ENCODE results near the gene PPP1R7. TPM values are rescaled to one million over a fixed set of nuclear protein-coding genes. Genes with fewer than 3 reads are reported as not detected.

The PPP1R7 gene
- total RNA-seq, 1 experiment from 2014 or later, result 87.6 TPM

DNA sequence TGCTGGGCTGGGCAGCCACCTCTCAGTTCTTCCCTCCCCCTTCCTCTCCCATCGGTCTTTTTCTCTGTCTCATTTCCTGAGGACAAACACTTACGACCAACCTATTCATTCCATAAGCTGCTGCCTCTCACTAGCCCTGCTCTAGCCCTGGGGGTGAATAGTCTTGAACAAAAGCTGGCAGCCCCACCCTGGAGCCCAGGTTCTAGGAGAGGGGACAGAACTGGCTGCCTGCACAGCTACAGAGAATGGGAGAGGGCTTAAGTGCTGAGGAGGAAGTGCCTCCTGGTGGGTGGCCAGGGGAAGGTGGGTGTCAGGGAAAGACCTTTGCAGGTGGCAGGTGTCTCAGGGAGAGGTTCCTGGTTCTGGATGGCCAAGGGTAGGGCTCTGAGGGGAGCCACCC, 61.0 kb downstream of the PPP1R7 start:
- peak; percentile 28 for DNase-seq (ENCODE audit: low read depth)

DNA sequence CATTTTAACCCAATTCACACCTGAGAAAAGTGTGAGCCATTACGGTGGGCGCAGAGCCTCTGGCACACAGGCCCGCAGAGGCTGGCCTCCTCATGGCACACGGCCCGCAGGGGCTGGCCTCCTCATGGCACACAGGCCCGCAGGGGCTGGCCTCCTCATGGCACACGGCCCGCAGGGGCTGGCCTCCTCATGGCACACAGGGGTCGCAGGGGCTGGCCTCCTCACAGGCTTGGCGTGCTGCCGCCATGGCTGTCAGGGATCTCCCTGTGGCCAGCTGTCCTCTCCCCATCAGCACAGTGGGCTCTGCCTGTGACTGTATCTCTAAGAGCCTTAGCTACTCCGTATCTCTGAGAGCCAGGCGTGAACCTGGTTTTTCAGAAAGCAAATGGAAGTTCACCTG, 62.8 kb downstream of the PPP1R7 start:
- no peak for DNase-seq (ENCODE audit: low read depth)

DNA sequence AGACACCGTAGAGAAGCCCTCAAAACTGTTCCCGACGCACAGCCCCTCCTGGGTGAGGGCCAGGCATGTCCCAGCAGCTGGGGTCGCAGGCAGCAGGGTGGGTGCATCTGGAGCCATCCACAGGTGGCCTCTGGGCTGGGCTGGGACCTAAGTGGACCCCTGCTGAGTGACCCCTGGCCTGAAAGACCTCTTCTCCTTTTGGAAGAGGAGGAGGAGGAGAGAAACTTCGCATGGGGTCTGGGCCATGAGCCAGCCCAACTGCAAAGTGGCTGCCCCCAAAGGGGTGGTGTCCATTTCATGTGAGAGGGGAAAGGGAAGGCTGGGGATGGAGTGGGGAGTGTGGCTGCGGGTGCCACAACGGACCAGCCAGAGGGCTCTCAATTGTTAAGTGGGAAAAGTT, 63.3 kb downstream of the PPP1R7 start:
- no peak for DNase-seq (ENCODE audit: low read depth)

DNA sequence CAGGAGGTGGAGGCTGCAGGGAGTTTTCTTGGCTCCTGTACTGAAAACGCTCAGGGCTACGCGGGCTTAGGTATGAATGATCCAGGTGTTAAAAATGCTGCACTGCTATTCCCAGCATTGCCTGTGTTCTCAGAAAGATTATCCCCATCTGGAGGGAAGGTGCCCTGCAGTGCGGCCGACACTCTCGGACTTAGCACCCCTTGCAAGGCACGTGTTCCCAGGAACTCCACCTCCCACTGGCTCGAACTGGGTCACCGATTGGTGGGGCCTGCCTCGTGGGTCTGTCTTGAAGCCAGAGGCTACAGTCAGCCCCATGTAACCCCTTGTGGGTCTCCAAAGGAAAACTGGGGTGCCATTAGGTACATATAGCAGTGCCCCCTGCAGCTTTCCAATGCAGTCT, 63.9 kb downstream of the PPP1R7 start:
- no peak for DNase-seq (ENCODE audit: low read depth)

DNA sequence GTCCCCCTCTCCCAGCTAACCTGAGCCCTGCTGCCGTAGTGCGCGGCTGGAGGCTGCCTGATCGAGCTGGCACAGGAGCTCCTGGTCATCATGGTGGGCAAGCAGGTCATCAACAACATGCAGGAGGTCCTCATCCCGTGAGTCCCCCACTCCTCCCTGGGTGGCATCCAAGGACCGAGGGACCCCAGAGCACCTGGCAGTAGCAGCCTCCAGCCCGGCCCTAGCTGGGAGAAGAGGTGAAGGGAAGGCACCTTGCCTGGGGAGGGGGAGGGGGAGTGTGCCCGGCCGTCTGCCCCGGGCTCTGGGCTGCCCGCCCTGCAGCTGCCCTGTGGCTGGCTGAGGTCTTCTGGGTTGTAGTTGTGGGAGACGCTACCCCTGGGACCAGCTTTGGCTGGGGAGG, 64.5 kb downstream of the PPP1R7 start:
- DNase-seq (ENCODE audit: low read depth), result no peak

DNA sequence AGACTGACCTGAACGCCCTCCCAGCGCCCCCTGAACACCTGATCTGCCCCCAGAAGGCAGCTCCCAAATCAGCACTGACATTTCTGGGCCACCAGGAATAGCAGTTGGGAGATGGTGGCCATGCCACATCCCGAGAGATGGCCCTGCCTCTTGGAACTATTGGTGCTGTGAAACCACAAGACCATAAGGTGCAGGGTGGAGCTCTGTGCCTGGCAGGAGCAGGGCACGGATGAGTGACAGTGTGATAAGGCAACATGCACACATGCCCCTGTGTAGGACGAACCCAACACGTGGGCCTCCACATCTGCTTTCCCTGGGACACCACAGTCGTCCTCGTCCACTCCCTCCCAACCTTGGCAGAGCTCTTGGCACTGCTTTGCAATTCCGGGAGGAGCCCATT, 65.2 kb downstream of the PPP1R7 start:
- no peak for DNase-seq (ENCODE audit: low read depth)

DNA sequence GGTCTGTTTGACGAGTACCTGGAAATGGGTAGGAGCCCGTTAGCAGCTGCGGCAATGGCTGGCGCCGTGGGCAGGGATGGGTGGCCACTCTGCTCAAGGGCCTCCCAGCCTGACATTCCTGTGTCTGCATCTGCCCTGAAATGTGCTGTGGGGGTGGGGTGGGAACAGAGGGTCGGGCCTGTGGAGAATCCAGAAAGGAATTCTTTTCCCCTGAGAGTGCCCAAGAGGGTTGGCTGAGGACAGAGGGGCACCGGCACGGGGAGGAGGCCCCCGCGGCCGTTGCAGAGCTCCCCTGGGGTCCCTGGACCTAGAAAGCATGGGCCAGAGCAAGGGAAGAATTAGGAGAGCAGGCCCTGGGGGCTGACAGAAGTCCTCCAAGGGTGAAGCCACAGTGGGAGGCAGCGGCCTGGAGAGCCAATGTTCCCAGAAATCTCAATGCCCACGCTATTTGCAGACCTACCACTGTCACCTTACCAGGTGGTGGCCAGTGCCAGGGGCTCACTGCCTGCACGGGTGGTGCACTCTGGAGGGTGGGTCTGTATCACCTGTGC, 66.0 kb downstream of the PPP1R7 start:
- no peak for DNase-seq (ENCODE audit: low read depth)

DNA sequence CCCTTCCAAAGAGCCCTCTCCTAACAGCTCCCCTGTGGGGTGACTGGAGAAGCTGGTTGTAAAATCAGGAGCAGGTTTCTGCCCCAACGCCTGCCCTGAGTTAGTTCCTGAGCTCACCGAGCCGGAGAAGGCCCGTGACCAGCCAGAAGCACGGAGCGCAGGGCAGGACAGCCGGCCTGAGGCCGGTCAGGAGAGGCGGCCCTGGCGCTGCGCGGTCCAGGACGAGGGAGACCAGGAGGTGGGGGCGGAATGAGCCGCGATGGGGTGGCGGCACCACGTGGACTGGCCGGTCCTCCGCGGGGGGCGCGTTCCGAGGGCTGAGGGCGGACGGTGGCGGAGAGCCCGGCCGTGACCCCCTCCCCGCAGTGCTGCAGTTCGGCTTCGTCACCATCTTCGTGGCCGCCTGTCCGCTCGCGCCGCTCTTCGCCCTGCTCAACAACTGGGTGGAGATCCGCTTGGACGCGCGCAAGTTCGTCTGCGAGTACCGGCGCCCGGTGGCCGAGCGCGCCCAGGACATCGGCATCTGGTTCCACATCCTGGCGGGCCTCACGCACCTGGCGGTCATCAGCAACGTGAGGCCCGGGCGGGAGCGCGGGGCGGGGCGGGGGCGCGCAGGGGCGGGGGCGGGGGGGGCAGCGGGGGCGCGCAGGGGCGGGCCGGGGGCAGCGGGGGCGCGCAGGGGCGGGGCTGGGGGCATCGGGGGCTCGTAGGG, 67.2 kb downstream of the PPP1R7 start:
- DNase-seq (ENCODE audit: low read depth), result peak; percentile 38

DNA sequence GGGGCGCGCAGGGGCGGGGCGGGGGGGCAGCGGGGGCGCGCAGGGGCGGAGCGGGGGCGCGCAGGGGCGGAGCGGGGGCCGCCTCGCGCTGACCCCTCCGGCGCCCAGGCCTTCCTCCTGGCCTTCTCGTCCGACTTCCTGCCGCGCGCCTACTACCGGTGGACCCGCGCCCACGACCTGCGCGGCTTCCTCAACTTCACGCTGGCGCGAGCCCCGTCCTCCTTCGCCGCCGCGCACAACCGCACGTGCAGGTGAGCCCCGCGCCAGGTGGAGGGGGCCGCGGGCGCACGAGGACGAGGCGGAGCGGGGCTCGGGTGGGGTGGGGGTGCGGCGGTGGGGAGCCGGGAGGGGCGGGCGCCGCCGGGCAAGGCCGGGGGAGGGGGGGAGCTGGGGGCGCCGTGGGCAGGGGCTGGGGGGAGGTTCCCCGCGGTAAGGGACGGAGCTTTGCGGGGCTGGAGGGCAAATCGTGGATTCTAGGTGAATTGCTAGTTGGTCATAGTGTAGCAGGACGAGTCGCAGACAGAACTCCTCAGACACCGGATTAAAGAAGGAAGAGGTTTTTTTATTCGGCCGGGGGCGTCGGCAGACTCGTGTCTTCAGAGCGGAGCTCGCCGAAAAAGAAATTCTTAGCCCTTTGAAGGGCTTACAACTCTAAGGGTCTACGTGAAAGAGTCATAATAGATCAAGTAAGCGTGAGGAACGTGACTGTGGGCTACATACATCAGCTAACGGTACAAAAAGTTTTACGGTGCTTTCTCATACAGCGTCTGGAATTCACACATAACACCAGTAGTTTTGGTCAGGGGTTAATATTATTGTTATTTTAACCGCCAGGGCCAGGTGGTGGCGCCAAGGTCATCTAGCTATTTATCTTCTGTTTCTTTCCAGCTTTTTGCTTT, 68.1 kb downstream of the PPP1R7 start:
- peak; percentile 32 for DNase-seq (ENCODE audit: low read depth)

DNA sequence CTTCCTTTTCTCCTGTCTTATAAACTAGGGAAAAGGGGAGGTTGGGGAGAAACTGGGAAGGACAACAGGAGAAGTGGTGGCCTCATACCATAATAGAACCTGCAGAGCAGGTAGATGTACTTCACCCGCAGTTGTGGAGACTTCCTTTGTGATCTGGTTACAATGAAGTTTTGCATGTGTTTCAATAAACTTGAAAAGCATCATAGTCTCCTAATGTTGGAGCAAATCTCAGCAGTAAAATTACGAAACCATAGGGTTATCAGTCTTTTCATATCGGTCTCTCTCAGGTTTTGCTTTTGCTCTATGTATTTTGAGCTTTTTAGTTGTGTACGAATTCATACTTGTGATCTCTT, 68.7 kb downstream of the PPP1R7 start:
- DNase-seq (ENCODE audit: low read depth), result no peak

DNA sequence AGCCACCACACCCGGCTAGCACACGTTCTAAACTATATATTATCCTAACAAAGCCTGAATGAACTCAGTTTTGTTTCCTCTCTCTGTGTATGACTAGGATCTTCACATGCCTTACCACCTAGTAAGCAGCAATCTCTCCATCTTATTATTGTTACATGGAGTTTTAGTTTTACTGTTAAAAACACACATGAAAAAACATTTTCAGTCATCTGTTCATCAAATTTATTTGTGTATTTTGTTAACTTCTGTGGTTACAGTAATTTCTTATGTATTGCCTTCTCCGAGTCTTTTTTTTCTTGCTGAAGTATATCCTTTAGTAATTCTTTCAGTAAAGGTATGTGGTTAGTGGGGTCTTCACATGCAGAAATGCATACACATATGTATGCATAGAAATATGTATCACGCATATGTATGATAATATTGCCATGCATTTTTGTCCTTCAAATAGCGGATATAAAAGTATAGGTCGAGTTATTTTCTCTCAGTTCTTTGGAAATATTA, 69.6 kb downstream of the PPP1R7 start:
- no peak for DNase-seq (ENCODE audit: low read depth)

DNA sequence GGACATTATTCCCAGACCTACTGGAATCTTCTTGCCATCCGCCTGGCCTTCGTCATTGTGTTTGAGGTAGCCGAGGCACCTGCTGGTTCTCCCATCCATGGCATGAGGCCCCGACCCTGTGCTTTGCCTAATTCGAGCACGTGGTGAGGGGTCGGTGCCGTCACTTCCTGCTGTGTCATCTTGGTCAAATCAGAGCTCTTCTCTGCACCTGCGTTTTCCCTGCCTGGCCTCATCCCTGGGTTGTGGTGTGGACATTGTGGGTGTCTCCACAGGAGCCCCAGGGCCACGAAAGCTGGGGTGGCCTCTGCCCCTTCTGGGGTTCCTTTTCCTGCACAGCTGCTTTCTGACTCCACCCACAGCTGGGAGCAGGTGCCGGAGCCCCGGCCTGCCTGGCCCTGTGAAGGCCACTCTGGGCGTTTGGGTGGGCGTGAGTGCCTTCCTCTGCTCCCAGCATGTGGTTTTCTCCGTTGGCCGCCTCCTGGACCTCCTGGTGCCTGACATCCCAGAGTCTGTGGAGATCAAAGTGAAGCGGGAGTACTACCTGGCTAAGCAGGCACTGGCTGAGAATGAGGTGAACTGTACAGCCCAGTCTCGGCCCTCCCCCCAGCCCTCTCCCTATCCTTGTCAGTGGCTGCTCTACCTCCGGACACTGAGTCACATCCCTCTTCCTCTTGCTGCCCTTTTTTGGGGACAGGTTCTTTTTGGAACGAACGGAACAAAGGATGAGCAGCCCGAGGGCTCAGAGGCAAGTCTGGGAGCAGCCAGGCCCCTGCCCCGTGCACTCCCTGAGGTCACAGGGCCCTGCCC, 73.1 kb downstream of the PPP1R7 start:
- peak; percentile 61 for DNase-seq (ENCODE audit: low read depth)

DNA sequence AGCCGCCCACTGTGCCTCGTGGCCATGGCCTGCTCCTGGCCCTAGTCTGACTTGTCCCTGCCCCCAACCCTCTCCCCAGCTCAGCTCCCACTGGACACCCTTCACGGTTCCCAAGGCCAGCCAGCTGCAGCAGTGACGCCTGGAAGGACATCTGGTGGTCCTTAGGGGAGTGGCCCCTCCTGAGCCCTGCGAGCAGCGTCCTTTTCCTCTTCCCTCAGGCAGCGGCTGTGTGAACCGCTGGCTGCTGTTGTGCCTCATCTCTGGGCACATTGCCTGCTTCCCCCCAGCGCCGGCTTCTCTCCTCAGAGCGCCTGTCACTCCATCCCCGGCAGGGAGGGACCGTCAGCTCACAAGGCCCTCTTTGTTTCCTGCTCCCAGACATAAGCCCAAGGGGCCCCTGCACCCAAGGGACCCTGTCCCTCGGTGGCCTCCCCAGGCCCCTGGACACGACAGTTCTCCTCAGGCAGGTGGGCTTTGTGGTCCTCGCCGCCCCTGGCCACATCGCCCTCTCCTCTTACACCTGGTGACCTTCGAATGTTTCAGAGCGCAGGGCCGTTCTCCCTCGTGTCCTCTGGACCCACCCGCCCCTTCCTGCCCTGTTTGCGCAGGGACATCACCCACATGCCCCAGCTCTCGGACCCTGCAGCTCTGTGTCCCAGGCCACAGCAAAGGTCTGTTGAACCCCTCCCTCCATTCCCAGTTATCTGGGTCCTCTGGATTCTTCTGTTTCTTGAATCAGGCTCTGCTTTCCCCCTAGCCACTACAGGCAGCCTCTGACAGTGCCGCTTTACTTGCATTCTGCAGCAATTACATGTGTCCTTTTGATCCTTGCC, 74.0 kb downstream of the PPP1R7 start:
- DNase-seq (ENCODE audit: low read depth), result peak; percentile 80

DNA sequence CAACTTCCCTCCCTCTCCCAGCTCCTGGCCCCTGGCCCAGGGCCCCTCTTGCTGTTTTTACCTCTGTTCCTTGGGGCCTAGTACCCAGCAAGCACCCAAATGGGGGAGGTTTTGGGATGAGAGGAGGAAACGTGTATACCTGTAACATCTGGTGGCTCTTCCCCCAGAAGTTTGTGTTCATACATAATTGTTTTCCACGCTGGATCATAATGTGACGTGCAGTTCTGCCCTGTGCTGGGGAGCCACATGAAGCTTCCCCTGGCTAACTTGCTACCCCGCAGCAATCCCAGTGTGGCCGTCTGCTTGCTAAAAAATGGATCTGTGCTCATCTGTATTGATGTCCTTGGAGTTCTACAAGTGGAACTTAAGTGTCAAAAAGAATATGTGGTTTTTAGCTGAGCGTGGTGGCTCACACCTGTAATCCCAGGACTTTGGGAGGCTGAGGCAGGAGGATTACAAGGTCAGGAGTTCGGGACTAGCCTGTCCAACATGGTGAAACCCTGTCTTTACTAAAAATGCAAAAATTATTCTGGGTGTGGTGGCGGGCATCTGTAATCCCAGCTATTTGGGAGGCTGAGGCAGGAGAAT, 74.7 kb downstream of the PPP1R7 start:
- no peak for DNase-seq (ENCODE audit: low read depth)

DNA sequence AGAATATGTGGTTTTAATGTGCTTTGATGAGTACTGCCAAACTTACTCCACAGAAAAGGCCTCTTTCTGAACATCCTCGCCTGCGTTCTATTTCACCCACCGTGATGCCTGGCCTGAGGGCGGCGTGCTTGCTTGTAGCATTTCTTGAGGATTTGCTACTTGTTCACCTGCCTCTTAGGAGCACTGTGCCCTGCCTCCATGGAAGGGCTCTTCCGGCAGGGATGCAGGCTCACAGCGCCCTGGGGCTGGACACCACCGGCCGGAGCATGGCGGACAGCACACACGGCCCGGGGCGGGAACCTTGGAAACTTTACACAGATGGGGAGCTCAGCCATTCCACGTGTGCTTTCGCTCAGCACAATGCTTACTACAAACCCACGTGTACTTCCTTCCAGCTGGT, 75.3 kb downstream of the PPP1R7 start:
- no peak for DNase-seq (ENCODE audit: low read depth)

DNA sequence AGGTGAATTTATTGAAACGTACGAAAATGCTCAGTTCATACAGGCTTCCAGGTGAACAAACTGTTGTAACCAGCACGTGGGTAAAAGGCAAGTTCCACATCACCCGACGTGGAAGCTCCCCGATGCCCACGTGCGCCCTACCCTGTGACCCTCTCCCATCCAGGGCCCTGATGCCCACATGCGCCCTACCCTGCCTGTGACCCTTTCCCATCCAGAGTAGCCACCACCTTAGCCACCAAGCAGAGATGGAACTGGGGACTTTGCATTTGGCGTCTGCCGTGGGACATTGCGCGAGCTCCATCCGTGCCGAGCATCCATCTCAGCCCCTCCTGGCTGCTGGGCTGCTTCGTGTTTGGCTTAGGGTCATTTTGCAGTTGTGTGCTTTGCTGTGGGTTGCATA, 75.7 kb downstream of the PPP1R7 start:
- no peak for DNase-seq (ENCODE audit: low read depth)

DNA sequence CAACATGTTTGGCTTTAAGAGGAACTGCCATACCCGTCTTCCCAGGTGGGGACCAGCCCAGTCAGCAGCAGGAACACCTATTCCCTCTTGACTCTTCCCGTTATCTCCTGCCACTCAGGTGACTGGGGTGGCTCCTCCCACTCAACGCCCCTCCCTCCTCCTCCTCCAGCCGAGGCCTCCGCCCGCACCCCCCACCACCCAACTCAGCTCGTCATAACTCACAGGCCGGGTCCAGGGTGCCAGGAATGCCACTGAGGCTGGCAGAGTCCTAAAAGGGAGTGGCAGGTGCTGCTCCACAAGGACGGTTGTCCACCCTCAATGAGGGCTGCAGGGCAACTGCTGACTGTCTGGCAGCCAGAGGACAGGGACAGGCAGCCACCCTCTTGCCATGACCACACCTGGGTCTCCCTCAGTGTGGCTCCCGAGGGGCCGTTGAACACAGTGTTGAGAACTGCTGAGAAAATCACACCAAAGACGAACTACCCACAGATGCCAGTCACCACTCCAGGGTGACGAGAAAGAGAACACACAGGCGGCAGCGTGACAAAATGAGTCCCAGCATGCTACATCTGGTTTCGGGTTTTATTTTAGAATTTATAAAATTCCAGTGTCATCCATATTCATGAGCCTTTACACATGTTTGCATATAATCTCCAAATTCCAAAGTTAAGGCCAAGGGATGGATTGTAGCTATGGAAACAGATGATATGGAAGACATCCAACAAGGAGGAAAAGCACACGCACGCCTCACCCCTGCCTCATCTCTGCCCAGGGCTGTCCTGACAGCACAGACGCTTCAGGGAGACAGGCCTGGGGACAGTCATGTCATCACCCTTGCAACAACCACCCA, 76.7 kb downstream of the PPP1R7 start:
- no peak for DNase-seq (ENCODE audit: low read depth)

DNA sequence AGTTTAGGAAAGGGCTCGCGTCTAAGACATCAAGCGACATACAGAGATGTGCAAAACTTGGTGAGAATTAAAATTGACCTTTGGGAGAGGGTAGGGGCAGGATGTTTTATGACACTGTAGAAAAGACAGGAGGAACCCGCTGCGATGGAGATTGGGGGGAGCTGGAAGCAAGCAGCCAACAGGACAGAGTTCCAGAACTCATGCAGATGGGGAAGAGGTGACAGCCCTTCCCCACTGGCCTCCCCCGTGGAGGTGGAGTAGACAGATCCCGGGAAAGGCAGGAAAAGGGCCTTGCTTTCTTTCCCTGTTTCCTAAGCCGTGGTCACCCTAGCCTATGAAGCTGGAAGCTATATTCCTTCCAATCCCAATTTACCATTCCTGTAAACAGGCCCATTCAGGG, 77.3 kb downstream of the PPP1R7 start:
- no peak for DNase-seq (ENCODE audit: low read depth)

All from HT1080 (cell line).